BLaER1 (cell line): ENCODE measurements around the gene PTPMT1.
"Not testable (repeated sequence)": the region's sequence is repeated elsewhere in the genome, so short reads cannot be mapped to it uniquely, and the experiment has no call there.

Experiments used
- H3K27ac ChIP-seq: shearing (Covaris generic); formaldehyde crosslinking; 2 replicates; pipeline ENCODE4 v1.8.1; 2022
- H3K27me3 ChIP-seq: shearing (Covaris generic); formaldehyde crosslinking; 2 replicates; pipeline ENCODE4 v1.8.1; 2022
- H3K36me3 ChIP-seq: shearing (Covaris generic); formaldehyde crosslinking; 2 replicates; pipeline ENCODE4 v1.8.1; 2022
- H3K4me1 ChIP-seq: shearing (Covaris generic); formaldehyde crosslinking; 2 replicates; pipeline ENCODE4 v1.8.1; 2022
- H3K4me2 ChIP-seq: shearing (Covaris generic); formaldehyde crosslinking; 2 replicates; pipeline ENCODE4 v1.8.1; 2022
- H3K4me3 ChIP-seq: shearing (Covaris generic); formaldehyde crosslinking; 2 replicates; pipeline ENCODE4 v1.8.1; 2022
- H3K9ac ChIP-seq: shearing (Covaris generic); formaldehyde crosslinking; 2 replicates; pipeline ENCODE4 v1.8.1; 2022
- H3K9me3 ChIP-seq: shearing (Covaris generic); formaldehyde crosslinking; 2 replicates; pipeline ENCODE4 v1.8.1; 2022
- H4K20me1 ChIP-seq: shearing (Covaris generic); formaldehyde crosslinking; 2 replicates; pipeline ENCODE4 v1.8.1; 2022
- Cebpa-rat ChIP-seq: shearing (Covaris generic); IDR thresholded peaks from 2 replicates; pipeline ENCODE4 v1.8.1; 2022

PTPMT1 gene, protein sequence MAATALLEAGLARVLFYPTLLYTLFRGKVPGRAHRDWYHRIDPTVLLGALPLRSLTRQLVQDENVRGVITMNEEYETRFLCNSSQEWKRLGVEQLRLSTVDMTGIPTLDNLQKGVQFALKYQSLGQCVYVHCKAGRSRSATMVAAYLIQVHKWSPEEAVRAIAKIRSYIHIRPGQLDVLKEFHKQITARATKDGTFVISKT

DNA sequence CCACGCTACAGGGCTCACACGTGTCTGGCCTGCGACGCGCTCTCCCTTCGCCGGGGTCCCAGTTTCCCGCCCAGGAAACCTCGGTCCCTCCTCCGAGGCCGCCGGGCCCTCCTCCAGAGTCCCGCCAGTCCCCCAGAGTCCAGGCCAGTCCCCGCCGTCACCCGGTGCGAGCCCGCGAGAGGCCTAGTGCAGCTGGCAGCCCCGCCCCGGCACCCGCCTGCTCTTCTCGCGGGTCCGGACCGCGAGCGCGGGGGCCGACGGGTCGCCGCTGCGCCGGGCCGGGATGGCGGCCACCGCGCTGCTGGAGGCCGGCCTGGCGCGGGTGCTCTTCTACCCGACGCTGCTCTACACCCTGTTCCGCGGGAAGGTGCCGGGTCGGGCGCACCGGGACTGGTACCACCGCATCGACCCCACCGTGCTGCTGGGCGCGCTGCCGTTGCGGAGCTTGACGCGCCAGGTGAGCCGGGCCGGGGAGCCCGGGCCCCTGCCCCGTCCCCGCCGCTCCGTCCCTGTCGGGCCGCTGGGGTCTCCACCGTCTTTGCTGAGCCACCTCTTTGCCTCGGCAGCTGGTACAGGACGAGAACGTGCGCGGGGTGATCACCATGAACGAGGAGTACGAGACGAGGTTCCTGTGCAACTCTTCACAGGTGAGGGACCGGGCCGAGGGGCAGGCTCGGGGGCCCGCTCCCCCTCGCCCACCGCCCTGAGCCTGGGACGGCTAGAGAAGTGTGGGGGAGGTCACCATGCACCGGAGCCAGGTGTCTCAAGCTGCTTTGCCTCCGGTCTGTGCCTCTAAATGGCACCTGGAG lies at the start of gene PTPMT1:
Gene PTPMT1, plus strand, starts transcription at position 260 of the 809 bp plus-strand sequence. Its CDS starts 24 bp downstream, at position 284.
- Histone ChIP-seq H3K36me3 (peaks cover 28% of the 10 kb centered on the region), H3K9me3 (no peaks in the 10 kb centered on the region), H3K4me1 (peaks cover 25% of the 10 kb centered on the region), H3K4me2 (peak within 1 kb of the TSS; percentile 93), H4K20me1 (peaks cover 12% of the 10 kb centered on the region), H3K27ac (peak within 1 kb of the TSS; percentile 89), H3K9ac (peak within 1 kb of the TSS; percentile 92), H3K27me3 (no peaks in the 10 kb centered on the region), H3K4me3 (peak within 1 kb of the TSS; percentile 83)
- no peak for TF ChIP-seq Cebpa-rat

DNA sequence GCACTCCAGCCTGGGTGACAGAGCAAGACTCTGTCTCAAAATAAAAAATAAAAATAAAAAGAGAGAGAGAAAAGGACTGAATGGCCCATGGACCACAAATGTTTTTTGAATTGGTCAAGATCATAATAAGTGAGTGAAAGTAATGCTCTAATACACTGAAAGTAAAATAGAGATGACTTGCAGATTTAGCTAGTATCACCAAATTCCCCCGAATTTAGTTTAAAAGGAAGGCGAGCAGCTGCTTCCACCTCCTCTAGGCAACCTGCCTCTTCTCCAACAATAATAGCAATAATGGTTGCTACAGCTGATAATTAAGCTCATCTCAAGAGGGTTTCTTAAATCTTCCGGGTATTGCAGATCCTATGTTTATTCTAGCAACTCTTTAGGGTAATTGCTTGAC lies 49.2 kb upstream of the PTPMT1 start:
- Histone ChIP-seq H3K4me1 (peaks cover 78% of the 10 kb centered on the region), H3K4me2 (peak overlapping the region; percentile 67; the same call in 1 of the 2 replicates), H3K27me3 (no peaks in the 10 kb centered on the region), H3K36me3 (peaks cover 28% of the 10 kb centered on the region), H3K27ac (no peak overlapping the region), H3K9me3 (no peaks in the 10 kb centered on the region), H3K4me3 (no peak overlapping the region), H4K20me1 (peaks cover 100% of the 10 kb centered on the region), H3K9ac (no peak overlapping the region)
- TF ChIP-seq Cebpa-rat: no peak

DNA sequence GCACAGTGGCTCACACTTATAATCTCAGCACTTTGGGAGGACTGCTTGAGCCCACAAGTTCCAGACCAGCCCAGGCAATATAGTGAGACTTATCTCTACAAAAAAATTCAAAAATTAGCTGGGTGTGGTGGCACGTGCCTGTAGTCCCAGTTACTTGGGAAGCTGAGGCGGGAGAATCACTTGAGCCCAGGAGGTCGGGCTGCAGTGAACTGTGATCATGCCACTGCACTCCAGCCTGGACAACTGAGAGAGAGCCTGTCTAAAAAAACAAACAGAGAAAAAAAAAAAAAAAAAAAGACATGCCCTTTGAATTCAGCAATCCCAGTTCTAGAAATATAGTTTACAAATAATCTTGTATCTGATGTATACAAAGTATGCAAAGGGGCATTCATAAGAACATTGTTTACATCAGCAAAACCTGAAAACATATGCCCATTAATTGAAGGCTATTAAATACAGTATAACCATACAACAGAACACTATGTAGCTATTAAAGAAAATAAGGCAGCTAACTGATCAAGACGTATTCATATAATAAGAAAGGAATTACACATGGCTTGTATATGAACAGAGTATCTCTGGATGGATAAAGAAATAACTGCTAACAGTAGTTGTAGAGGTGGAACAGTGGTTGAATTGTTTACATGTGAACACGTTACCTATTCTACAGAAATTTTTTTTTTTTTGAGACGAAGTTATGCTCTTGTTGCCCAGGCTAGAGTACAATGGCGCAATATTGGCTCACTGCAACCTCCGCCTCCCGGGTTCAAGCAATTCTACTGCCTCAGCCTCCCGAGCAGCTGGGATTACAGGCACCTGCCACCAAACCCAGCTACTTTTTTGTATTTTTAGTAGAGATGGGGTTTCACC lies 48.2 kb upstream of the PTPMT1 start:
- H3K4me1 ChIP-seq: peaks cover 67% of the 10 kb centered on the region
- H3K36me3 ChIP-seq: peaks cover 20% of the 10 kb centered on the region
- H4K20me1 ChIP-seq: peaks cover 100% of the 10 kb centered on the region
- no peaks in the 10 kb centered on the region for H3K27me3 ChIP-seq
- H3K4me2 ChIP-seq: 0 out of 2 replicates have a peak overlapping the region, but pooled peaks have one; percentile 67
- H3K27ac ChIP-seq: no peak overlapping the region
- no peak for TF ChIP-seq Cebpa-rat
- H3K9ac ChIP-seq: no peak overlapping the region
- no peak overlapping the region for H3K4me3 ChIP-seq
- H3K9me3 ChIP-seq: no peaks in the 10 kb centered on the region

DNA sequence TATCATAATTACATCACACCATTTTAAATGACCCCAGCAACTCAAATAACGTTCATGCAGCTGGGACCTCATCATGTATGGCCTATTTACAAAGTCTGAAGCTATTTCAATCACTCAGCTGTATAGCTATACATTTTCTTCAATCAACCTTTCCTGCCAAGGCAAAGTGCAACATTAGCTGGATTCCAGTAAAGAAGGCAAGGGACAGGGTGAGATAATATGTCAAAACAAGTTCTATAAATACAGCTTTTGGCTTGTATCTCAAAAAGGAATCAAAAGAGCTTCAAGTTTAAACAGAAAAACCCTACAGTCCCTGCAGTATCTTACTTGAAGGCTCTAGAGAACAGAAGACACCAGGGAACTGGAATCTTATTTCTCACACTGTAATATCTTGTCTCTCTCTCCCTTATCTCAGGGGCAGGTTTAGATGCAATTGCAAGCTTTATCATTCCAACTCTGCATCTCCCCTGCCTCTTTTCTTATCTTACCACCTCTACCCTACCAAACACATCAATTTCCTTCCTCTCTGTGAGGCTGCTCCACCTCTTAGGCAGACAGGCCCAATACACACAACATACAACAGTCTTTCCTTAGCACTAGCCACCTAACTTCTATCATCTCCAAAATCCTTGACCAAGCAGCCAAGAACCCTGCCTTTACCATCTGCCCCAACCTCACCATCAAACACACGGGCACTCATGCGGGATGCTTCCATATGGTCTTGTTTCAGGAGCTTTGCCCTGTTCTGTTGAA lies 47.0 kb upstream of the PTPMT1 start:
- Histone ChIP-seq H3K4me3 (no peak overlapping the region), H3K4me1 (peaks cover 64% of the 10 kb centered on the region), H3K36me3 (peaks cover 20% of the 10 kb centered on the region), H3K9me3 (no peaks in the 10 kb centered on the region), H3K4me2 (peak overlapping the region; percentile 47), H3K27me3 (no peaks in the 10 kb centered on the region), H4K20me1 (peaks cover 100% of the 10 kb centered on the region), H3K27ac (no peak overlapping the region), H3K9ac (0 out of 2 replicates have a peak overlapping the region, but pooled peaks have one; percentile 27)
- TF ChIP-seq Cebpa-rat: no peak

DNA sequence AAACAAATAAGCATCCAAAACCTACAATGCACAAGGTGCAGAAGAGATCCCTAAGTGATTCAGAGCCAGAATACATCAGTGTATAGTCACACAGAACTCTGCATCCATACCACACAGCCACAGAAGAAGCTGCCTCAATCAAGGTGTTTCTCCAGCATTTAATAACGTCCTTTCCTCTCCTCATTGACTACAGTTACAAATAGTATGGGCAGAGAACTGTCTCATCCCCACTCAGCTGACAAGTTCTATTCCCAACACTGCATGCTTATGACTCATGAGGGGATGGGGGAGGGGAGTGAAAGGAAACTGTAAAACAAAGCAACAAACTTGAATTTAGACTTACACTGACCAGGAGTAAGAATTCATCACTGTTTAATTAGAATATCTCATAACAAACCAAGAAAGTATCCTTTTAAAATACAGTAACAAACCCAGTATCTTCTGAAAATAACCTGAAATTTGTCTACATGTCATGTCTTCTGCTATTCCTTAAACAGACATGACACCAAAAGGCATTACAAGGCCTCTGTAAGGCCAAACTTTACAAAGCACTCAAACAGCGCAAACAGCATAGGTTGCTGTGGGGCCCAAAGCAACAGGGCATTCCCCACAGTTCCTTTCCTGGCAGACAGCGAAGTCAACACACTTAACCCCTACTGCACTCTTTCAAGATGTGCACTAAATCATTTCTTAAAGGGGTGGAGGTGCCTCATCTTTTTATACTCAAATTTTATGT lies 41.7 kb upstream of the PTPMT1 start:
- Histone ChIP-seq H3K4me1 (peaks cover 44% of the 10 kb centered on the region), H3K27ac (no peak overlapping the region)

DNA sequence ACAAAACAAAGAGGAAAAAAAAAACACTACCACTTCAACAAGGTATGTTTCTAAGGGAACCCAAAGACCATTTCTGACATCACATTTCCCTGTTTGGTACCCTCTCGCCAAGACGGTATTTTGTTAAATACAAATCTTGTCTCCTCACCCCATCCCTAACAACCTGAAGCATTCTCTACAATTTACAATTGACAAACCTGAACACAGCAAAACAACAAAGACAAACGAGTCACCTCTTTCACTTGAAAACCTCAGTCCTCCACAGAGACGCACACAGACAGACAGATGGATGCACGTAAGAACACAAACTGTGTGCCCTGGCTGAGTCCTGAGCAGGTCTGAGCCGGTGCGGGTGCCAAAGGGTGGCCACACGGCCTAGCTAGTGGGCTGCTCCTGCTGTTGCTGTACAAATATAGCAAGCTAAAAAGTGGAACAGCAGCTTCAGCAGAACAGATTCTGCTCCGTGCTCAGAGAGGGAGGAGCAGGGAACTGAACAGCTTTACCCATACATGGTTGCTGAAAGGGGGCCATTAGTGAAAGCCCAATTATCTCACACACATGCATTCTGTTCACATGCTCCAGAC lies 41.0 kb upstream of the PTPMT1 start:
- TF ChIP-seq Cebpa-rat: no peak
- Histone ChIP-seq H3K4me2 (peak overlapping the region; percentile 27), H3K9me3 (no peaks in the 10 kb centered on the region), H3K9ac (peak overlapping the region; percentile 39; the same call in 1 of the 2 replicates), H3K27ac (peak overlapping the region; percentile 37), H3K36me3 (peaks cover 49% of the 10 kb centered on the region), H3K4me1 (peaks cover 39% of the 10 kb centered on the region), H3K27me3 (no peaks in the 10 kb centered on the region), H3K4me3 (no peak overlapping the region), H4K20me1 (peaks cover 100% of the 10 kb centered on the region)

More for the DNA sequence above, 41.7 kb upstream of the PTPMT1 start:
- Histone ChIP-seq H3K4me3 (no peak overlapping the region), H3K9ac (peak overlapping the region; percentile 13; the same call in 1 of the 2 replicates), H3K4me2 (peak overlapping the region; percentile 27), H3K36me3 (peaks cover 45% of the 10 kb centered on the region), H3K9me3 (no peaks in the 10 kb centered on the region), H4K20me1 (peaks cover 100% of the 10 kb centered on the region), H3K27me3 (no peaks in the 10 kb centered on the region)
- no peak for TF ChIP-seq Cebpa-rat

DNA sequence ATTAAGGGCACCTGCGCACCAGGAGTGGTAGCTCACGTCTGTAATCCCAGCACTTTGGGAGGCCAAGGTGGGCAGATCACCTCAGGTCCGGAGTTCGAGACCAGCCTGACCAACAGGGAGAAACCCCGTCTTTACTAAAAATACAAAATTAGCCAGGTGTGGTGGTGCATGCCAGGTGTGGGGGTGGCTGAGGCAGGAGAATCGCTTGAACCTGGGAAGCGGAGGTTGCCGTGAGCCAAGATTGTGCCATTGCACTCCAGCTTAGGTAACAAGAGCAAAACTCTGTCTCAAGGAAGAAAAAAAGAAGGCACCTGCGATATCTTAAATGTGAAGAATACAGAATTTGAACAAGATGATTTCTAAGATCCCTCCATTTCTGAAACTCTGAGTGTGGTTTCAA lies 39.4 kb upstream of the PTPMT1 start:
- not testable (repeated sequence) for H3K27me3 ChIP-seq, H3K9me3 ChIP-seq, H3K27ac ChIP-seq, H3K9ac ChIP-seq, H3K4me3 ChIP-seq
- Histone ChIP-seq H3K4me2 (peak overlapping the region; percentile 10; the same call in 1 of the 2 replicates), H3K4me1 (peaks cover 43% of the 10 kb centered on the region), H4K20me1 (peaks cover 100% of the 10 kb centered on the region), H3K36me3 (peaks cover 56% of the 10 kb centered on the region)

DNA sequence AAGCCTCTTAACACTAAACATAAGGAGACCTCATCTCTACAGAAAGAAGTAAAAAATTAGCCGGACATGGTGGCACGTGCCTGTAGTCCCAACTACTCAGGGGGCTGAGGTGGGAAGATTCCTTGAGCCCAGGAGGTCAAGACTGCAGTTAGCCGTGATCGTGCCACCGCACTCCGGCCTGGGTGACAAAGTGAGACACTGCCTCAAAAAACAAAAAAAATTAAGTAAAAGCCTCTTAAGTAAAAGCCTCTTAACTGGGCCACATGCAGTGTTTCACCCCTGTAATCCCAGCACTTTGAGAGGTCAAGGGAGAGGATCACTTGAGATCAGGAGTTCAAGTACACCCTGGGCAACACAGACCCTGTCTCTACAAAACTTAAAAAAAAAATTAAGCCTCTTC lies 38.2 kb upstream of the PTPMT1 start:
- TF ChIP-seq Cebpa-rat: no peak
- no peaks in the 10 kb centered on the region for H3K27me3 ChIP-seq
- peaks cover 100% of the 10 kb centered on the region for H4K20me1 ChIP-seq
- H3K36me3 ChIP-seq: peaks cover 61% of the 10 kb centered on the region
- H3K9me3 ChIP-seq: no peaks in the 10 kb centered on the region
- H3K4me2 ChIP-seq: no peak overlapping the region
- no peak overlapping the region for H3K27ac ChIP-seq
- no peak overlapping the region for H3K4me3 ChIP-seq
- no peak overlapping the region for H3K9ac ChIP-seq
- peaks cover 51% of the 10 kb centered on the region for H3K4me1 ChIP-seq
